Measurements from ENCODE around the gene USP37. TPM values are rescaled to one million over a fixed set of nuclear protein-coding genes. Genes with fewer than 3 reads are reported as not detected.
A peak's percentile ranks its signal among the peaks of the same experiment; 100 is the strongest.

The USP37 gene
- total RNA-seq, 1 donor from 2014 or later: 12.7 TPM

DNA sequence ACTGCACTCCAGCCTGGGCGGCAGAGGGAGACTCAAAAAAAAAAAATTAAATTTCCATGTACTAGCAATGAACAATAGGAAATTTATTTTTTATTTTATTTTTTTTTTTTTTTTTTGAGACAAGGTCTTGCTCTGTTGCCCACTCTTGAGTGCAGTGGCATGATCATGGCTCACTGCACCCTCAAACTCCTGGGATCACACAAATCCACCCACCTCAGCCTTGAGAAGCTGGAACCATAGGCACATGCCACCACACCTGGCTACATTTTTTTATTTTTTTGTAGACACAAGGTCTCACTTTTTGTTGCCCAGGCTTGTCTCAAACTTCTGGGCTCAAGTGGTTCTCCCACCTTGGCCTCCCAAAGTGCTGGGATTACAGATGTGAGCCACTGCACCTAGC lies 17.4 kb upstream of the USP37 start:
- TF ChIP-seq, protein P1, sequence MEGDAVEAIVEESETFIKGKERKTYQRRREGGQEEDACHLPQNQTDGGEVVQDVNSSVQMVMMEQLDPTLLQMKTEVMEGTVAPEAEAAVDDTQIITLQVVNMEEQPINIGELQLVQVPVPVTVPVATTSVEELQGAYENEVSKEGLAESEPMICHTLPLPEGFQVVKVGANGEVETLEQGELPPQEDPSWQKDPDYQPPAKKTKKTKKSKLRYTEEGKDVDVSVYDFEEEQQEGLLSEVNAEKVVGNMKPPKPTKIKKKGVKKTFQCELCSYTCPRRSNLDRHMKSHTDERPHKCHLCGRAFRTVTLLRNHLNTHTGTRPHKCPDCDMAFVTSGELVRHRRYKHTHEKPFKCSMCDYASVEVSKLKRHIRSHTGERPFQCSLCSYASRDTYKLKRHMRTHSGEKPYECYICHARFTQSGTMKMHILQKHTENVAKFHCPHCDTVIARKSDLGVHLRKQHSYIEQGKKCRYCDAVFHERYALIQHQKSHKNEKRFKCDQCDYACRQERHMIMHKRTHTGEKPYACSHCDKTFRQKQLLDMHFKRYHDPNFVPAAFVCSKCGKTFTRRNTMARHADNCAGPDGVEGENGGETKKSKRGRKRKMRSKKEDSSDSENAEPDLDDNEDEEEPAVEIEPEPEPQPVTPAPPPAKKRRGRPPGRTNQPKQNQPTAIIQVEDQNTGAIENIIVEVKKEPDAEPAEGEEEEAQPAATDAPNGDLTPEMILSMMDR (IDR thresholded peaks at IDR 0.05; ENCODE audit: partially characterized antibody, unreplicated experiment): no peak
- H3K36me3 Mint-ChIP-seq (ENCODE audit: unreplicated experiment): no peaks in the 10 kb centered on the region
- no peak overlapping the region for H3K27ac Mint-ChIP-seq (ENCODE audit: unreplicated experiment)
- H3K9me3 Mint-ChIP-seq (ENCODE audit: unreplicated experiment): no peaks in the 10 kb centered on the region
- no peak overlapping the region for H3K4me3 Mint-ChIP-seq (ENCODE audit: unreplicated experiment)
- no peak for DNase-seq
- no peaks in the 10 kb centered on the region for H3K4me1 Mint-ChIP-seq (ENCODE audit: low read depth, unreplicated experiment)
- no peaks in the 10 kb centered on the region for H3K27me3 Mint-ChIP-seq (ENCODE audit: unreplicated experiment)

DNA sequence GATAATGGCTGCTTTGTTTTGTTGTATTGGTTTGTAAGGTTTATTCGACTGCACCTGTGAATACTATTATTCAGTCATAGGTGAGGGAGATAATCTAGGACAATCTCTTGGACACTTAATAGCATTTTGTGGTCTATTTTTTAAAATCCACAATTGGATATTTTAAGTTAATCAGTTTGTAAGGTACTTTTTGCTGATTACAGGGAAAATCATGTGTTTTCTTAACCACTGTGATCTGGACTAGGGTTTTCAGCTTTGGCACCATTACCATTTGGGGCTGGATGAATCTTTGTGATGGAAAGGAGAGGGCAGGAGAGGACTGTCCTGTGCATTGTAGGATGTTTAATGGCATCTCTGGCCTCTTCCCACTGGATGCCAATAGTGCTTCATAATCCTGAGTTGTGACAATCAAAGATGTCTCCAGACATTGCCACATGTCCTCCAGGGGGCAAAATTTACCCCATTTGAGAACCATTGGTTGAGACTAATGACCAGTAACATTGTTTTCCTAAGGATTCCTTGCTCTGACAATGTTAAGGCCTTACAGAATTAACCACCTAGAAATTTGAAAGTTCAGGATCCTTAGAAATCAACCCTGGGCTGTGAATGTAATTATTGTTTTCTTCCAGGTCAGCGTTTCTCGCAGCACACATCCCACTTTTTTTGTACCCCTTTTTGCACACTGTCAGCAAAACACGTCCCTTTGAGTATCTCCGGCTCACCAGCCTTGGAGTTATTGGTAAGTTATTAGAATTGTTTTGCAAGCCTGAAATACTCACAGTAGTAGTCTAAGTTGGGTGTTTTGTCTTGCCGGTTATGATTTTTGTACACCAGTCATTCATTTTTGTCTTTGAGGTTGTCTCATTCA lies 16.1 kb upstream of the USP37 start:
- DNase-seq: no peak
- H3K27me3 Mint-ChIP-seq (ENCODE audit: unreplicated experiment): no peaks in the 10 kb centered on the region
- TF ChIP-seq, protein P1 (IDR thresholded peaks at IDR 0.05; ENCODE audit: partially characterized antibody, unreplicated experiment): no peak
- H3K9me3 Mint-ChIP-seq (ENCODE audit: unreplicated experiment): no peaks in the 10 kb centered on the region
- no peak overlapping the region for H3K27ac Mint-ChIP-seq (ENCODE audit: unreplicated experiment)
- no peak overlapping the region for H3K4me3 Mint-ChIP-seq (ENCODE audit: unreplicated experiment)
- no peaks in the 10 kb centered on the region for H3K4me1 Mint-ChIP-seq (ENCODE audit: low read depth, unreplicated experiment)
- H3K36me3 Mint-ChIP-seq (ENCODE audit: unreplicated experiment): no peaks in the 10 kb centered on the region

DNA sequence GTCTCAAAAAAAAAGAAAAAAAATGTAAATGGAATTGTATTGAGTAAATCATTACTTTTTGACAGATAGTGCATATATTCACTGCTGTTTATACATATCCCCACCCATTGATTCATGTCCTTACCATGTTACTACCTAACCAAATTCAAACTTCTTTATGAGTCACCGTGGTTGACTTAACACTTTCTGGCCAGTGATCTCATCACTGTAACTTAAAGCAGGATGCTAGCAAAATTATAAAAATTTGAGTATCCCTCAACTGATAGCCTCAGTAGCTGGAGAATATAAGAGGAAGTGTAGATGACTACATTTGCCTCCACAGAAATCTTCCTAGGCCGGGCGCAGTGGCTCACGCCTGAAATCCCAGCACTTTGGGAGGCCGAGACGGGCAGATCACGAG lies 13.9 kb upstream of the USP37 start:
- no peaks in the 10 kb centered on the region for H3K27me3 Mint-ChIP-seq (ENCODE audit: unreplicated experiment)

DNA sequence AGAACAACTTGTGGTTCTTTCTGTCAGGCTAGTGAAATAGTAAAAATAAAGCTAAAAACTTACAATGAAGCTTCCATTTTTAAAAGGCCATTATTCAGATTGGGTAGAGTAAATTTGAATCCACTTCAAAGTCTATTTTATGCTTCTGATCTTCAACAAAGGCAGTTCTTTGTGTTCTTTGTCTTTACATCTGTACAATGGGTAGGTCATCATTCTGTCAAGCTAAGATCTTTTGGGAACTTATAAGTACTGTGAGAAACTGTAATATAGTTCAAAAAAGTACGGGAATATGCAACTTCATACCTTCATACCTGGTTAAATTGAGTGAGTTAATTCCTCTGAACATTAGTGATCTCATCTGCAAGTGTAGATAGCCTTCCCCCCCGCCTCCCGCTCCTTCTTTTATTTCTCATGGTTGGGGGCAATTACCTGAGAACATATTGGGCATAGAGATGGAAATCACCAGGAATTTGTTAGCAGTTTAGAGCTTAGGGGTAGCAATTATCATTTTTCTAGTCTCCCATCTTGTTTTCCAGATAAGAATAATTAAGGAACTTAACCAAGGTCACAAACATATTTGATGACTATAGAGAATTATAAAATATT lies 10.2 kb upstream of the USP37 start:
- H3K4me3 Mint-ChIP-seq (ENCODE audit: unreplicated experiment): no peak overlapping the region

More for the DNA sequence above, 13.9 kb upstream of the USP37 start:
- Mint-ChIP-seq H3K36me3 (ENCODE audit: unreplicated experiment) (no peaks in the 10 kb centered on the region), H3K9me3 (ENCODE audit: unreplicated experiment) (no peaks in the 10 kb centered on the region), H3K4me1 (ENCODE audit: low read depth, unreplicated experiment) (peaks cover 2% of the 10 kb centered on the region), H3K4me3 (ENCODE audit: unreplicated experiment) (no peak overlapping the region), H3K27ac (ENCODE audit: unreplicated experiment) (no peak overlapping the region)
- DNase-seq: no peak
- TF ChIP-seq, protein P1 (IDR thresholded peaks at IDR 0.05; ENCODE audit: partially characterized antibody, unreplicated experiment): no peak

More for the DNA sequence above, 10.2 kb upstream of the USP37 start:
- H3K9me3 Mint-ChIP-seq (ENCODE audit: unreplicated experiment): no peaks in the 10 kb centered on the region
- H3K4me1 Mint-ChIP-seq (ENCODE audit: low read depth, unreplicated experiment): peaks cover 2% of the 10 kb centered on the region
- no peak for DNase-seq
- TF ChIP-seq, protein P1 (IDR thresholded peaks at IDR 0.05; ENCODE audit: partially characterized antibody, unreplicated experiment): no peak
- H3K27ac Mint-ChIP-seq (ENCODE audit: unreplicated experiment): peak overlapping the region; percentile 46
- no peaks in the 10 kb centered on the region for H3K27me3 Mint-ChIP-seq (ENCODE audit: unreplicated experiment)
- H3K36me3 Mint-ChIP-seq (ENCODE audit: unreplicated experiment): no peaks in the 10 kb centered on the region
